GM21423 (cell line): ENCODE measurements around the gene ATG9A.

Experiments used
- ATAC-seq: cut with Tn5 transposase; IDR thresholded peaks from one replicate; pipeline ENCODE4 v1.9.1; 2021; ENCODE audit warnings: mild to moderate bottlenecking, moderate library complexity; ENCODE audit not compliant: unreplicated experiment

ATG9A gene

DNA sequence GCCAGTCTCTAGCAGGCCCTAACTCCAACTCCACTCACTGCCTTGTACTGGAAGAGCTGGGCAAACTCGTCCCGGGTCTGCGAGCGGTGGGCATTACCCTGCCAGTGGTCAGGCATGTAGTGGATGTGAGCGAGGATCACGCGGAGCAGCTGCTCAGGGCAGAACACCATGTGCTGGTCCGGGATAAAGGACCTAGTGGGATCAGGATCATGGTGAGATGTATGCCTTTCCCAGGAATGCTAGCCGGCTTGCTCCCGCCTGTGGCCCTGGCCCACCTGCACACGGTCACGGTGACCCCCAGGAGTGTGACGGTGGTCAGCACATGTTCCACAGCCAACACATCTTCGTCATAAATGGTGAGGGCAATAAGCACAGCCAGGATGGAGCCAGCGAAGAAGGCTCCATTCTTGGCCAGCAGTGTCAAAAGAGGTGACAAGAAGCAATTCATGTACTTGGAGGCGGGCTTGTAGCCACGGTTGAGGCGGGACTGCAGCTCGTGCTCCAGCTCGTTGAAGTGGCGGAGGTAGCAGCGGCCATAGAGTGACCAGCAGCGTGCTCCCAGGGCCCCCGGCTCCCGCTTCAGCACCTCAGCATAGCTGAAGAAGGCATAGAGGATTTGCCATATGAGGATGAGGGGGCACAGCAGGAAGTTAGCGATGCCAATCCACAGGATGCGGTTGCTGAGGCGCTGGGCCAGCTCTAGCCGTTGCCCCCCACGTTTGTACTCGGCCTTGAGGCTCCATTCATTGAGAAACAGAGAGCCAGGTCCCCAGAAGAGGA is 5.4 kb downstream of the ATG9A start:
- no peak for ATAC-seq

DNA sequence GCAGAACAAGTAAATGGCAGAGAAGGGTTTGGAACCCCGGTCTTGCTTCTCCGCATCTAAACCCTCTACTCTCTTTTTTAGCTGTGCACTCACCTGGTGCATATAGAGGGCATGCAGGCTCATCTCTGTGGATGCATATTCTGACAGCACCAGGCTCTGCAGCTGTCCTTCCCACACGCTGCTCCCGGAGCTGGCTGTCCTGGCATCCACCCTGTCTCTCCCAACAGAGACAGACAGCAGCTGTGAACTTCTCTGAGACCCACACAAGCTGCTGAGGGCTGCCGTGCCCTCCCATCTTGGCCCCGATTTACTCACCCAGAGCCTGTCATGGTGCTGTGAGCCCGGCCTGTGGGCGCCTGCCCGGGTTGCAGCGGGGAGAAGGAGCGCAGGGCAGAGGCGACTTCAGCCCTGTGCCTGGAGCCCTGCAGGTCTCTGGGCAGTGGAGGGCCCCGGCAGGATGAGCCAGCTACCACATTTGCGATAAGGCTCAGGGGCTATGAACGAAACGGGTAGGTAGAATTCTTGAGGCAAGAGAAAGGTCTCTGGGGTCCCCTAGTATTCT is 7.4 kb downstream of the ATG9A start:
- ATAC-seq = no peak

DNA sequence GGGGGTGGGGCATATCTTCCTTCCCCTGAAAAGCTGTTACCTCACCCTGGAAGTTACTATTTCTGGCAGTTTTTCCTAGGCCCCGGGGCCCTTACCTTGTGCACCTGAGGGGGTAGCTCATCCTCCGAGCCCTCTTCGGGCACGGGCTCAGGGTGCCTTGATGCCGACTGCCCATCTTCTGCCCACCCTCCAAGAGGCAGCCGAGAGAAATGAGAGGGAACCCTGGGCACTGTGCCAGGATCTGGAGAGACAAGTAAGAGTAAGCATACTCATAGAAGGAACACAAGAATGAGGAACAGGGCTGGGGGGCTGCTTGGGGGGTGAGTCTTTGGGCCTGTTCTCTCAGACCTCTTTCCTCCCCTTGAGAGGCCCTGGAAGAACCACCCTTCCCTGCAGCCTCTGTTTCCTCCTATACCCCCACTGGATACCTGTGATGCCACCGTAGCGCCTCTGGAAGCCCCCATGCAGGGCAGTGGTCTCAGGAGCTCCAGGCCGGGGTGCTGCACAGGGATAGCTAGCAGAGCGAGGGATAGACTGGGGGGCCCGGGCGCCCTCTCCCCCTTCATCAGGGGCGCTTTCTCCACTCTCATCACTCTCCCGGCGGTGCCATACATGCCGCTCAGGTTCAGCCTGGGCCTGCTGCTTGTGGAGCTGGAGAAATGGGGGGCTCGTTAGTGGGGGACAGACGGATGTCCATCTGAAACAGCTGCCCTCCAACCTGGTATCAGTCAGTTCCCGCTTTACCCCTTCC is 8.6 kb downstream of the ATG9A start:
- no peak for ATAC-seq

DNA sequence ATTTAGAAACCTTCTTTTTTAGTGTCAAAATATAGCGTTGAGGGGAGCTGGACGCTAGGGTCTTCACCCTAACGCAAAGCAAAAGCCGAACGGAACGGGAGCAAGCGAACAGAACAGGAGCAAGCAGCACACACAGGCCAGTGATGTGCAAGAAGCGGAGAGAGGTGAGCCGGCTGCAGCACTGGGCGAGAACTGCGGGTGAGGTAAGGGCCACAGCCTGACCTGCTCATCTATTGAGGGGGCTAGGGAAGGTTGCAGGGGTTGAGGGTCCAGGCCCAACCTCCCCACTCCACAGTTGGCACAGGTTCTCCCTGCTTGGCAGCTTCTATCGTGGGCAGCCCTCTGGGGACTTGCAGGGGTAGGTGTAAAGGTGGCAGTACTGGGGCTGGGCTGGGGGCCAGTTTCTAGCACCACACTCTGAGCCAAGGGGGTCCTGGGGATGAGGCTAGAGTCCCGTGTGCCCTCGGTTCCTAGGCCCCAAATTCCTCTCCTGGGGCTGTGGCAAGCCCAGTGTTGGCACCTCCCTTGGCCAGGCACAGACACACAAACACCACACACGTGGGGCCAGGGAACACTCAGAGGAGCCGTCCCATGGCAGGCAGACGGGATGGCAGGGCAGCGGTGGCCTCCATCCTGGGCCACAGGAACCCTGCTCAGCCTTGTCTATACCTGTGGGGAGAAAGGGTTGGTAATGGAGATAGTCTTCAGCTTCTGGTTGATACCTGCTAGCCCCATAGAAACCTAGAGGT is 9.5 kb downstream of the ATG9A start:
- ATAC-seq = no peak

DNA sequence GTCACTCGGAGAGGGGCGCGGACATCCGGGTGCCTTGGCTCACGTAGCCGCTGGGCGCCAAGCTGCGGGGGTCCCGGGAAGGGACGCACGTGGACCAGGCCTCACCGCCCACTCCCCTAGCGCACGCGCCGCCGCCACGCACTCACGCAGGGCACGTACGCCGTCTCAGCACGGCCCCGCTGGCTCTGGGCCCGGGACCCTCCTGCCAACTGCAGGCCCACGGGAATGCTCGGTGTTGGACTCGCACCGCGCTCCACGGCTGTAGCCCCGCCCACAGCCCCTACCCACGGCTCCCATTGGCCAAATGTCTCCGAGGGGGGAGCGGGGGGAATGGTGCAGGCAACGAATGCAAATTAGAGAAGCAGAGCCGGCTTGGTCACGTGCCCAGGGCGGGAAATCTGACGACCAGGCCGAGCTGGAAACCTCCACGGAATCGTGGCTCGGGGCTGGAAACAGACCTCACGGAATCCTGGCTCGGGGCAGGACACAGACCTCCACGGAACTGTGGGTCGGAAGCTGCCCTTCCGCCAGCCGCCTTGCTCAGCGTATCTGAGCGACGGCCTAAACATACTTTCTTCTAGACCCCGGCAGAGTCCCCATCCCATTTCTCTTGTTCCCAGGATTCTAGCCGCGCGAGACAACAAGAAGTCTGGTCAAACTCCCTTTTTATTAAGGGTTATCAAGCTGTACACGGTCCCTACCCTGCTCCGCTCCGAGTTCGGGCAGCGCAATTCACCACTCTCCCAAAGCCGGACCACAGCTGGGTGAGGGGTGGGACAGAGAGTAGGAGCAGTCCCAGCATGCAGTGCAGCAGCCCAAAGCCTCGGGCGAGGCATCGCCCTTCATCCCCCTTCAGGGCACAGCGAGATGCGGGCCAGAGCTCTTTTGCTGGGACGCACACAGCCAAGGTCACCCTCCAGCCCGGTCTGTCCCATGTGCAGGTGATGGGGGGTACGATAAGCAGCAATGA is 10.4 kb downstream of the ATG9A start, which contains the start of gene ABCB6:
TSS of gene ABCB6 (minus strand) at position 227 of the 970 bp plus-strand sequence. CDS start 285 bp downstream, outside the sequence.
- ATAC-seq = peak; percentile 83

DNA sequence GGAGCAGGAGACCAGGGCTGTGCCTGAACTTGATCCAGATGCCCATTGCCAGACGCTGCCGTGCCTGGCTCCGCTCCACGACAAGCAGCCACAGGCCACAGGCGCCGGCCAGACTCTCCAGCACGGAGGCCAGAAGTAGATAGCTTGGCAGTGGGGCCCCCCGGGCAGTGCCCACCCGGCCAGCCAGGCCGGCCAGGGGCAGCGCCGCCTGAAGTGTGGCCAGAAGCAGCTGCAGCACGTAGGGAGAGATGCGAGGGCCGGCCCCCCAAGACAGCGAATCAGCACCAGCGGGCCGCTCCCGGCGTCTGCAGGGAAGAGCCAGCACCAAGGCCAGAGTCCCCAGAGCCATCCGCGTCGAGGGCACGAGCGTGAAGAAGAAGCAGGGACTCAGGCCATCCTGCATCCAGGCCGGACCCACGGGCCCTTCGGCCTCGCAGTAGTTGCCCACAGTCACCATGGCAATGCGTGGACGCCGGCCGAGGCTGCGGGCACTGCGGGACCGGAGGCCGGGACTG is 11.2 kb downstream of the ATG9A start:
- peak; percentile 23 for ATAC-seq

DNA sequence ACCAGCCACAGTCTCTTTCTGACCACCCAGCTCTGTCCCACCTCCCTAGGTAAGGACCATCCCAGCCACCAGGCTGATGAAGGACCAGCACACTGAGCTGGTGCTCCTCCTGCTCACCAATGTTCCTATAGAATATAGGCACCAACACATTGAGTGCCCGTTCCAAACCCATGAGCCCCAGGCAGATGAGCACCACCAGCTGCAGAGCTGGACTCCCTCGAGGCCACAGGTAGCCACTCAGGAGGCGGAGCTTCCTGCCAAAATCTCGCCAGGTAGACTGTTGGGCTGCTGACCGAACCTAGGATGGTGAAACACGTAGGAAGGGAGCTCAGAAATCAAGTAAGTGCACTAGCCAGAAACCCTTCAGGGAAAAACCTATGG is 12.9 kb downstream of the ATG9A start:
- no peak for ATAC-seq

DNA sequence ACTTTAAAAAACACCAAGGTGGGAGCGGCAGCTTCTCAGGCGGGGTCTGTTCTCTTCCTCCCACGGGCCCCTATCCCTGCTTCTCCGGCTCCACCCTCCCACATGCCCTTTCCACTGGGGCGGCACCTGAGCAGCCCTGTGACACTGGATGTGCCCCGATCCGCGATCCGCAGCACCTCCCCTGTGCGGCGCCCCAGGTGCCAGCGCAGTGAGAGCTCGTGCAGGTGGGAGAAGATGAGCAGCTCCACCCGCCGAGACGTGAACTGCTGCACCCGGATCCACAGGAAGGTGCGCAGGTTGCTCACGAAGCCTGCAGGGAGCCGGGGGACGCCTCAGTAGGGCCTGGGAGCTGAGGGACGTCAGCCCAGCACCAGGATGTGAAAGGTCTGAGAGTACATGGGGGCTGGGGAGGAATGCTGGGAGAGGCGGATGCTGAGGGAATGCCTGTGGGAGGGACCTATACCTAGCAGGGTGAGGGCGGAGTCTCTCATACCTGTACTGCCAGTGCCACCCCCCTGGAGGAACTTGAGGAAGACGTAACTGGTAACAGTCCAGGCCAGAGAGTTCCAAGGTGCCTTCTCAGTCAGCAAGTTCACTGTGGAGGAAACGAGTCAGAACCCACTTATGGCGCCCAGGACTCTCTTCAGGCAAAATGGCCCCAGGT is 13.4 kb downstream of the ATG9A start:
- ATAC-seq = no peak

DNA sequence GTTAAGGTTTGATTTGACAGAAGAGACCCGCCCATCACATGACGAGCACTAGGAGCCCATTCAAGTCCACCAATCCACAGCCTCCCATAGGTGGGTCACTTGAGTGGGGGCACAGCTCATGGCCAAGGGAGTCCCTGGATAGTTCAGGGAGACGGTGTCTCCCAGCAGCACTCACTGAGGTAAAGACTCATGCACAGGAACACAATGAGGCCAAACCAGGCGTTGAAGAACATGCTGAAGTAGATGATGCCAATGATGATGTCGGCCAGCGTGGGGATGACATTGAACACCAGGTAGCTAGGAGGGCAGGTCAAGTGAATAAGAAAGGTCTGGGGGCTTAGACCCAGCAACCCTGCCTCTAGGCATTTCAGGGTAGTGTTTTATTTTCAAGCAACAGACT is 14.7 kb downstream of the ATG9A start:
- ATAC-seq = no peak

DNA sequence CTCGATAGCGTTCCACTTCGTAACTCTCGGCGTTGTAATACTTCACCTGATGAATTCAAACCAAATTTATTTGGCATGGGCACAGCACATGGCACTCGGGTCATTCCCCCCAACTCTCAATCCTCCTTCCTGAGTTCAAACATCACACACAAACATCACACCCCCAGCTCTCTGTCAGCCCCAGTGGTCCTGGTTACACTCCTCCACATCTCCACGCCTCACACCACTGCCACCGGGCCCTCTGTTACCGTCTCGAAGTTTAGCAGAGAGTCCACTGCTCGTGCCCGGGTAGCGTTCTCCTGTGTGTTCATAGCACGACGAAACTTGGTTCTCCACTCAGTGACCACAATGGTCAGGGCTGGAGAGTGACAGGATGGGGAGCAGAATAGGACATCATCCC is 15.3 kb downstream of the ATG9A start:
- no peak for ATAC-seq

DNA sequence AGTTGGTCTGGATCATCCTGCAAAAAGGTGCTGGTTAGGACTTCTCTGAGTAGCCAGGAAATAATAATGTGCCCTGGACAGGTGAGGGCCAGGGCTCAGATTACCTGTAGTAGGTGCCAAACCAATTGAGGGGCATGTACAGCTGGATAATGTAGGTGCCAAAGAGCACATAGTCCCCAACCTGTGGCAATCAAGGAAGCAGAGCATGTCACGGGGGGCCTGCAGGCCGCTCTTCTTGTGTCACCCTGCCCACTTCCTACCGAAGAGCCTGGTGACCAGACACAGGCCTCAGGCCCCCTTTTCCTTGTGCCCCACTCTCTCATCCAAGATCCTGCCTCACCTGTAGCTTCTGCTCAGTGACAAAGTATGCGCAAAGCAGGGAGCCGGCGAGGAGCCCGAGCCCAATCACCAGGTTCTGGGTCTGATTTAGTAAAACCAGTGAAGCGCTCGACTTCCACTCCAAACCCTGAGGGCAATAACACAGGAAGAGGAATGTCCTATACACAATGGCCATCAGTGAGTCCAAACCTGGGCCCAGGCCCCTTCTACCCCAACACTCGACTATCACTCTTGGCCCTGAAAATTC is 15.9 kb downstream of the ATG9A start:
- ATAC-seq = no peak

DNA sequence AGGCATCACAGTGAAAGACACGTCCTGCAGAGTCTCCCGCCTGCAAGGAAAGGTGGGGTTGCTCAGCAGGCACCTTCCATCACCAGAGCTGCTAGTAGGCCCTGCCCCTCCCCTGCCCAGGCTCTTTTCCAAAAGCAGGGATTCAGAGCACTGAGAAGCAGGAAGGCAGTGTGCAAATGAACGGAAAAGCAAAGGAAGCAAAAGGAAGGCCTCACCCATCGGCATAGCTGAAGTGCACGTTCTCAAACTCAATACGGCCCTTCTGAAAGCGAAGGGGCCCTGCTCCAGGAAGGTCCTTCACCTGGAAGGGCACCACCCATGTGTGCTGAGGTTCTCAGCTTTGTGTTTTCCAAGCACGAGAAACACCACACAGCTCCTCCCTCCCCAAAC is 16.4 kb downstream of the ATG9A start:
- ATAC-seq = no peak

DNA sequence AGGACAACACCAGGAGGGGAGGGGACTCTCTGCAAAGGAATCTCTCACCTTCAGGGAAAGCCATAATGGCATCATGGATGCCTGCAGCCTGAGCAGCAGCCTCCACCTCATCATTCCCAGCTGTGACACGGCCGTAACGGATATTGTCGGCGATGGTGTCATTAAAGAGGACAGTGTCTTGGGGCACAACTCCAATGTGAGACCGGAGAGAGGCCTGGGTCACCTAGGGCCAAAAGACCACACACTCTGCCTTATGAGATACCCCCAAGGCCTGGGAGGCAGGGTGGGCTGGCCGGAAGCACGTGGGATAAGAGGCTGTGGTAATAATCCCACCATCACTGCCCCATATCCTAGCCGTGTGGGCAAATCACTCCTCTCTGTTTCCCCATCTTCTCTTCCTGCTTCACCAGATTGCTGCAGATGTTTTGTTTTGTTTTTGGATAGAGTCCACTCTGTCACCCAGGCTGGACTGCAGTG is 18.5 kb downstream of the ATG9A start:
- ATAC-seq = no peak

DNA sequence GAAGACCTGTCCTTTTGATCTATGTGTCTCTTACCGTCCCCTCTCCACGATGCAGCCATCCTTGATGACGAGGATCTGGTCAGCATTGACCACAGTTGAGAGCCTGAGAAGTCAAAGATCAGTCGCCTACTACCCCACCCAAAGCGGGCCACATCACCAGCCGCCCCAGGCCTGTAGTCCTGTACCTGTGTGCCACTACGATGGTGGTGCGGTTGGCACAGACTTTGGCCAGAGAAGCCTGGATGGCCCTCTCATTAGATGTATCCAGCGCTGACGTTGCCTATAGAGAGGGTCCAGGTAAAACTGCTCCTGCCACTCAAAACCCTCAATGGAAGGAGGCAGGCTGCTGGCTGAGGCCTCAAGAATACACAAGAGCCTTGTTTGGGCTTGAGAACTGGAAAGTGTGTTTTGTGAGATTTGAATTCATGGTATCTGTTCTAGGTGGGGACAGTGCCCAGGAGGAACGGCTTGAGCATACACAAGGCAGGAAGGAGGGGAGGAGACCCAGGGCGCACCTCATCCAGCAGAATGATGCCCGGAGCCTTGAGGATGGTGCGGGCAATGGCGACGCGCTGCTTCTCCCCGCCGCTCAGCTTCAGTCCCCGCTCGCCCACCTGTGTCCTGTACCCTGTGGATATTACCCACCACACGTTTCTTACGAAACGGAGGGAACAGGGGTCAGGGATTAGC is 19.1 kb downstream of the ATG9A start:
- no peak for ATAC-seq

DNA sequence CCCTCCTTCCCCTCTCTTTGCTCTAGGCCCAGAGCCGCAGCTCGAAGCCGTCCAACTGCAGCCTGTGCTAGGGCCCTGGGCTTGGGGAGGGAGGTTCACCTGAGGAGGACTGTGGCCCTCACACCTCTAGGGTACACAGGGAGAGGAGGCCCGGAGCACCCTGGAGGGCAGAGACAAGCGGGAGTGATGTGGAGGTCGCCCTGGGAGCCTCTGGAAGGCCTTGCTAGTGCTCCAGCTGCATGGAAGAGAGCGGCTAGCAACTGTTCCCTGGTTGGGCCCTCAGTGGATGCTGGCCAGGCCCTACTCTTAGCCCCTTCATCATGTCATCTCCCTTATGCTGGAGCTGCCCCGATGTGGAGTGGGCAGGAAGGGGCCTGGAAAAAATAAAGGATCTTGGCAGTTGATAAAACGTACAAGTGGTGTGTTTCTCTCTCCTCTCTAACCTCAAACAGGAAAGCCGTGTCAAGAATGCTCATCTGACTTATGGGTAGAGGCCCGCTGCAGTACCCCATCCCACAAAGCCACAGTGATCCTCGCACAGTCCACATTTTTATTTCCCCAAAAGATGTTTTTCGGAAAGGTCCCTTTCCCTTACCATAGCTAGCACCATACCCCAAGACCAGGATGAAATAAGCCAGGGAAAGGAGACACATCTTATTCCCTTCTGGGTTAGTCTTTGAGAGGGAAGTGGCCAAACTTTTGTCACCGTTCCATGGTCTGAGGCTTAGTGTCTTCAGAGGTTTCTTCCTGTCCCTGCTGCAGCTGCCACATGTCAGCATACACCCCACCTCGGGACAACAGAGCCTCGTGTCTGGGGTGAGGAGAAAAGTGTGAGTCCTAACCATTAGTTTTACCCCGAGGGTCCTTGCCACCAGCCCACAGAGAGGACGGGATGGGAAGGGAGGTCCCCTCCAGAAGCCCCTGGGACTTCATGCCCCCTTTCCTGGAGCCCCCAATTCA is 19.9 kb downstream of the ATG9A start:
- no peak for ATAC-seq

DNA sequence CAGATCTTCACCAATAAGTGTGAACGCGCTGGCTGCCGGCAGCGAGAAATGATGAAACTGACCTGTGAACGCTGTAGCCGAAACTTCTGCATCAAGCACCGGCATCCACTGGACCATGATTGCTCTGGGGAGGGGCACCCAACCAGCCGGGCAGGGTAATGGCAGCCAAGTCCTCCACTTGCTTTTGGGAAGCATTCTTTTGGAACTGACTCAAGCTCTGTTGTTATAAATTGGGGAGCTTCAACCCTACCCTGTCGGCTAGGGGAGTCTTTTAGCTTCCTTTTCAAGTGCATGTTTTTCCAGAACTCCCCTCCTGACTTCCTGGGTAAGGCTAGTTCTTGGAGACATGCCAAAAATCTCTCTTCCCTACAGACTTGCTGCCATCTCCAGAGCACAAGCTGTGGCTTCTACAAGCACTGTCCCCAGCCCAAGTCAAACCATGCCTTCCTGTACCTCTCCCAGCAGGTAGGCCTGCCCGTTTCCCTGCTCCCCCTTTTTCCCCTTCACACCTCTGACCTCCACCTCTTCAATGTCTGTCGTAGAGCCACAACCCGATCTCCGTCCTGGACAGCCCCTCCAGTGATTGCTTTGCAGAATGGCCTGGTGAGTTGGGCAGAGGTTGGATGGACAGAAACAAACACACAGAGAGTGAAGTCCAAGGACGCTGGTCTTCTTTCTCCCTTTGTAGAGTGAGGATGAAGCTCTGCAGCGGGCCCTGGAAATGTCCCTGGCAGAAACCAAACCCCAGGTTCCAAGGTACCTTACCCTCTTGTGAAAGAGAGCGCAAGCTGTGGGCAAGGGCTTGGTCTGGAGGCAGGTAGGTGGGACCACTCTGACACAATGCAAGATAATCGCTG is 21.3 kb downstream of the ATG9A start:
- no peak for ATAC-seq
